Upper lobe of left lung (tissue), 4 donors: Measurements from ENCODE around the gene TAF1B.

Experiments used
- EP300 ChIP-seq, 4 donors: sonication (generic); formaldehyde crosslinking; IDR thresholded peaks; one replicate each; pipeline ENCODE4 v1.5.1; 2017; ENCODE audit warnings: antibody characterized with exemption in 4 of 4, control low read depth in 2 of 4
- POLR2A ChIP-seq, 4 donors: fragments of 450-650 bp; IDR thresholded peaks; one replicate each; pipeline ENCODE4 v1.5.1; 2016 to 2017; ENCODE audit warnings: antibody characterized with exemption in 4 of 4, mild to moderate bottlenecking in 2 of 4

GRCh38 chr2:9807056-9807455 lies 36.2 kb upstream of the TAF1B start:
- TF ChIP-seq EP300 (IDR thresholded peaks at IDR 0.05) (no peak), POLR2A (IDR thresholded peaks at IDR 0.05) (no peak)
